ENCODE results near the gene PARD3.

GRCh38 chr10:34473174-34474008, 341.7 kb downstream of the PARD3 start:
- TF ChIP-seq RAD21 (IDR thresholded peaks at IDR 0.05; ENCODE audit: low read depth) (no peak), POLR2A (IDR thresholded peaks at IDR 0.05; ENCODE audit: borderline replicate concordance, extremely low read depth, insufficient read depth, insufficient read length) (no peak), POLR2AphosphoS5 (IDR thresholded peaks at IDR 0.05; ENCODE audit: low read depth, low read length) (no peak), EZH2 (IDR thresholded peaks at IDR 0.05) (no peak), CEBPB (IDR thresholded peaks at IDR 0.05; ENCODE audit: low read depth) (no peak), FOSL1 (IDR thresholded peaks at IDR 0.05; ENCODE audit: low read depth) (no peak), ATF3 (IDR thresholded peaks at IDR 0.05) (no peak), CBX3 (IDR thresholded peaks at IDR 0.05; ENCODE audit: low read depth) (no peak), EZH2phosphoT487 (IDR thresholded peaks at IDR 0.05; ENCODE audit: borderline replicate concordance) (no peak), REST (IDR thresholded peaks at IDR 0.05; ENCODE audit: low read depth) (no peak)
- TF ChIP-seq, protein P1, sequence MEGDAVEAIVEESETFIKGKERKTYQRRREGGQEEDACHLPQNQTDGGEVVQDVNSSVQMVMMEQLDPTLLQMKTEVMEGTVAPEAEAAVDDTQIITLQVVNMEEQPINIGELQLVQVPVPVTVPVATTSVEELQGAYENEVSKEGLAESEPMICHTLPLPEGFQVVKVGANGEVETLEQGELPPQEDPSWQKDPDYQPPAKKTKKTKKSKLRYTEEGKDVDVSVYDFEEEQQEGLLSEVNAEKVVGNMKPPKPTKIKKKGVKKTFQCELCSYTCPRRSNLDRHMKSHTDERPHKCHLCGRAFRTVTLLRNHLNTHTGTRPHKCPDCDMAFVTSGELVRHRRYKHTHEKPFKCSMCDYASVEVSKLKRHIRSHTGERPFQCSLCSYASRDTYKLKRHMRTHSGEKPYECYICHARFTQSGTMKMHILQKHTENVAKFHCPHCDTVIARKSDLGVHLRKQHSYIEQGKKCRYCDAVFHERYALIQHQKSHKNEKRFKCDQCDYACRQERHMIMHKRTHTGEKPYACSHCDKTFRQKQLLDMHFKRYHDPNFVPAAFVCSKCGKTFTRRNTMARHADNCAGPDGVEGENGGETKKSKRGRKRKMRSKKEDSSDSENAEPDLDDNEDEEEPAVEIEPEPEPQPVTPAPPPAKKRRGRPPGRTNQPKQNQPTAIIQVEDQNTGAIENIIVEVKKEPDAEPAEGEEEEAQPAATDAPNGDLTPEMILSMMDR (IDR thresholded peaks at IDR 0.05 in 2 of 3, conservative IDR thresholded peaks at IDR 0.05 in 1 of 3; ENCODE audit: borderline replicate concordance in 1 of 3, insufficient read depth in 1 of 3, low read depth in 2 of 3, low read length in 2 of 3), result no peak

Data from HCT116 (cell line).